Chondrocyte (in vitro differentiated cells): ENCODE data around the gene MKRN2. TPM values are rescaled to one million over a fixed set of nuclear protein-coding genes. Genes with fewer than 3 reads are reported as not detected.
"Not testable (repeated sequence)": the region's sequence is repeated elsewhere in the genome, so short reads cannot be mapped to it uniquely, and the experiment has no call there.

Experiments
- DNase-seq: peaks from one replicate; pipeline ENCODE4 v3.0.0; 2021; ENCODE audit warnings: mixed read lengths, low spot score
- H3K27ac Mint-ChIP-seq: one replicate; pipeline ENCODE4 v1.8.0; 2021; ENCODE audit warnings: mild to moderate bottlenecking, moderate library complexity, mixed read lengths; ENCODE audit not compliant: unreplicated experiment
- H3K27me3 Mint-ChIP-seq: 2 replicates; pipeline ENCODE4 v1.8.0; 2021; ENCODE audit warnings: low read depth, mixed read lengths
- H3K36me3 Mint-ChIP-seq: 2 replicates; pipeline ENCODE4 v1.8.0; 2021; ENCODE audit warnings: low read depth, mixed read lengths
- H3K4me1 Mint-ChIP-seq: 2 replicates; pipeline ENCODE4 v1.8.0; 2021; ENCODE audit warnings: low read depth, mild to moderate bottlenecking, mixed read lengths
- H3K4me3 Mint-ChIP-seq: one replicate; pipeline ENCODE4 v1.8.0; 2021; ENCODE audit warnings: mild to moderate bottlenecking, moderate library complexity, mixed read lengths; ENCODE audit not compliant: unreplicated experiment
- H3K9me3 Mint-ChIP-seq: 2 replicates; pipeline ENCODE4 v1.8.0; 2021; ENCODE audit warnings: low read depth, mixed read lengths
- total RNA-seq: library from RNA; stranded (reverse); gene quantifications from 3 replicates; pipeline ENCODE4 v1.2.1, GENCODE V29; 2021
- TF ChIP-seq, protein P1 (sequence below): fragments of 200-600 bp; sonication (generic); IDR thresholded peaks from 2 replicates; pipeline ENCODE4 v1.5.0; 2021; ENCODE audit warnings: antibody characterized with exemption, mild to moderate bottlenecking, moderate library complexity

The MKRN2 gene
- total RNA-seq, 1 donor from 2014 or later: 36.2 TPM

GRCh38 chr3:12622335-12622734 lies 65.4 kb downstream of the MKRN2 start:
- H3K27me3 Mint-ChIP-seq: no peaks in the 10 kb centered on the region
- DNase-seq: no peak
- no peaks in the 10 kb centered on the region for H3K36me3 Mint-ChIP-seq
- TF ChIP-seq, protein P1, sequence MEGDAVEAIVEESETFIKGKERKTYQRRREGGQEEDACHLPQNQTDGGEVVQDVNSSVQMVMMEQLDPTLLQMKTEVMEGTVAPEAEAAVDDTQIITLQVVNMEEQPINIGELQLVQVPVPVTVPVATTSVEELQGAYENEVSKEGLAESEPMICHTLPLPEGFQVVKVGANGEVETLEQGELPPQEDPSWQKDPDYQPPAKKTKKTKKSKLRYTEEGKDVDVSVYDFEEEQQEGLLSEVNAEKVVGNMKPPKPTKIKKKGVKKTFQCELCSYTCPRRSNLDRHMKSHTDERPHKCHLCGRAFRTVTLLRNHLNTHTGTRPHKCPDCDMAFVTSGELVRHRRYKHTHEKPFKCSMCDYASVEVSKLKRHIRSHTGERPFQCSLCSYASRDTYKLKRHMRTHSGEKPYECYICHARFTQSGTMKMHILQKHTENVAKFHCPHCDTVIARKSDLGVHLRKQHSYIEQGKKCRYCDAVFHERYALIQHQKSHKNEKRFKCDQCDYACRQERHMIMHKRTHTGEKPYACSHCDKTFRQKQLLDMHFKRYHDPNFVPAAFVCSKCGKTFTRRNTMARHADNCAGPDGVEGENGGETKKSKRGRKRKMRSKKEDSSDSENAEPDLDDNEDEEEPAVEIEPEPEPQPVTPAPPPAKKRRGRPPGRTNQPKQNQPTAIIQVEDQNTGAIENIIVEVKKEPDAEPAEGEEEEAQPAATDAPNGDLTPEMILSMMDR: no peak
- H3K4me1 Mint-ChIP-seq: peaks cover 50% of the 10 kb centered on the region
- H3K27ac Mint-ChIP-seq: no peak overlapping the region
- no peaks in the 10 kb centered on the region for H3K9me3 Mint-ChIP-seq
- H3K4me3 Mint-ChIP-seq: no peak overlapping the region

GRCh38 chr3:12624056-12624455 lies 67.2 kb downstream of the MKRN2 start:
- Mint-ChIP-seq H3K27ac (peak overlapping the region; percentile 14), H3K4me1 (peaks cover 53% of the 10 kb centered on the region), H3K9me3 (no peaks in the 10 kb centered on the region), H3K36me3 (no peaks in the 10 kb centered on the region), H3K4me3 (no peak overlapping the region), H3K27me3 (no peaks in the 10 kb centered on the region)
- no peak for DNase-seq
- TF ChIP-seq, protein P1: no peak

DNA sequence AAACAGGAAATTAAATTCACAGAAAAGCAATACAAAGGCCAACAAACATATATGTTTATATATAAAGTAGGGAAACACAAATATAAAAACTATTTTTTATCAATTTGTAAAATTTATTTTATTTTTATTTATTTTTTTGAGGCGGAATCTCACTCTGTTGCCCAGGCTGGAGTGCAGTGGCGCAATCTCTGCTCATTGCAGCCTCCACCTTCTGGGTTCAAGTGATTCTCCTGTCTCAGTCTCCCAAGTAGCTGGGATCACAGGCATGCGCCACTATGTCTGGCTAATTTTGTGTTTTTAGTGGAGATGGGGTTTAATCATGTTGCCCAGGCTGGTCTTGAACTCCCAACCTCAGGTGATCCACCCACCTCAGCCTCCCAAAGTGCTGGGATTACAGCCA lies 68.1 kb downstream of the MKRN2 start:
- H3K4me3 Mint-ChIP-seq: not testable (repeated sequence)

GRCh38 chr3:12627370-12627769 lies 70.5 kb downstream of the MKRN2 start:
- Mint-ChIP-seq H3K36me3 (no peaks in the 10 kb centered on the region), H3K4me3 (no peak overlapping the region), H3K4me1 (peaks cover 52% of the 10 kb centered on the region), H3K27me3 (no peaks in the 10 kb centered on the region), H3K9me3 (no peaks in the 10 kb centered on the region), H3K27ac (peak overlapping the region; percentile 14)
- no peak for DNase-seq
- TF ChIP-seq, protein P1: no peak

More for the DNA sequence above, 68.1 kb downstream of the MKRN2 start:
- H3K27me3 Mint-ChIP-seq, H3K36me3 Mint-ChIP-seq, DNase-seq, H3K9me3 Mint-ChIP-seq: not testable (repeated sequence)
- peaks cover 61% of the 10 kb centered on the region for H3K4me1 Mint-ChIP-seq
- peak overlapping the region; percentile 17 for H3K27ac Mint-ChIP-seq

- TF ChIP-seq, protein P1: no peak
- no peak for DNase-seq
- no peaks in the 10 kb centered on the region for H3K27me3 Mint-ChIP-seq
These were observed 71.9 kb downstream of the MKRN2 start for GRCh38 chr3:12628813-12629212.

DNA sequence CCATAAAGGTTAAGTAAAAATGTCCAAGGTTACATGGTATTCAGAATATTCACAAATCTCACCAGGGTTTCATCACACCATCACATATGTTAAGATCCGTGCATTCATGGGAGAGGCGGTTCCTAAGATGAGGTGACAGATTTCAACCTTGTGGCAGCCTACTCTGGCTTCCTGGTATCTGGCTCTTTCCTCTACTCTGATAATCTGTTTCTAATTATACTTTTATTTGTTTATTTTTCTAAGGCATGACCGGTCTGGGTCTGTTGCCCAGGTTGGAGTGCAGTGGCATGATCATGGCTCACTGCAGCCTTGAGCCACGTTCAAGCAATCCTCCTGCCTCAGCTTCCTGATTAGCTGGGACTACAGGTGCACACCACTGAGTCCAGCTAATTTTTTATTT lies 72.7 kb downstream of the MKRN2 start:
- DNase-seq: no peak
- no peaks in the 10 kb centered on the region for H3K27me3 Mint-ChIP-seq
- no peaks in the 10 kb centered on the region for H3K36me3 Mint-ChIP-seq
- H3K27ac Mint-ChIP-seq: peak overlapping the region; percentile 3
- TF ChIP-seq, protein P1: no peak
- no peaks in the 10 kb centered on the region for H3K9me3 Mint-ChIP-seq
- no peak overlapping the region for H3K4me3 Mint-ChIP-seq
- H3K4me1 Mint-ChIP-seq: peaks cover 46% of the 10 kb centered on the region

More at GRCh38 chr3:12628813-12629212, 71.9 kb downstream of the MKRN2 start:
- peaks cover 53% of the 10 kb centered on the region for H3K4me1 Mint-ChIP-seq
- H3K4me3 Mint-ChIP-seq: no peak overlapping the region
- no peaks in the 10 kb centered on the region for H3K9me3 Mint-ChIP-seq
- H3K36me3 Mint-ChIP-seq: no peaks in the 10 kb centered on the region
- H3K27ac Mint-ChIP-seq: no peak overlapping the region
